Astrocyte (in vitro differentiated cells and primary cell): ENCODE results near the gene NCOA7. TPM values are rescaled to one million over a fixed set of nuclear protein-coding genes. Genes with fewer than 3 reads are reported as not detected.
"Not testable (repeated sequence)": the region's sequence is repeated elsewhere in the genome, so short reads cannot be mapped to it uniquely, and the experiment has no call there.

Experiments
- DNase-seq: peaks from one replicate; pipeline ENCODE4 v3.0.0-alpha.2; 2010; ENCODE audit warnings: low read depth
- FAIRE-seq: peaks from 2 replicates; lab custom pipeline; 2011; peaks lifted over from hg19 to GRCh38; lab: Jason Lieb, UNC
- H2AFZ ChIP-seq: 2 replicates; pipeline ENCODE4 v1.6.0; 2012; ENCODE audit warnings: low read depth, low read length, inconsistent platforms
- H3K27ac ChIP-seq: 2 replicates; pipeline ENCODE4 v1.5.1; 2011; ENCODE audit warnings: low read depth, low read length, inconsistent platforms
- H3K27me3 ChIP-seq: 2 replicates; pipeline ENCODE4 v1.6.0; 2011; ENCODE audit warnings: low read length, inconsistent platforms; ENCODE audit not compliant: insufficient read depth
- H3K36me3 ChIP-seq: 2 replicates; pipeline ENCODE4 v1.5.1; 2011; ENCODE audit warnings: low read length, inconsistent platforms; ENCODE audit not compliant: insufficient read depth
- H3K4me1 ChIP-seq: 2 replicates; pipeline ENCODE4 v1.5.1; 2011; ENCODE audit warnings: low read length, inconsistent platforms; ENCODE audit not compliant: insufficient read depth
- H3K4me2 ChIP-seq: 2 replicates; pipeline ENCODE4 v1.6.0; 2012; ENCODE audit warnings: low read length, inconsistent platforms
- H3K4me3 ChIP-seq: 2 replicates; pipeline ENCODE4 v1.5.1; 2011; ENCODE audit warnings: low read depth, mild to moderate bottlenecking, low read length, inconsistent platforms; ENCODE audit not compliant: insufficient read depth
- H3K79me2 ChIP-seq: 2 replicates; pipeline ENCODE4 v1.6.0; 2012; ENCODE audit warnings: mild to moderate bottlenecking, low read length, inconsistent platforms; ENCODE audit not compliant: insufficient read depth
- H3K9ac ChIP-seq: 2 replicates; pipeline ENCODE4 v1.6.0; 2012; ENCODE audit warnings: mild to moderate bottlenecking, low read length, inconsistent platforms
- H3K9me3 ChIP-seq: 2 replicates; pipeline ENCODE4 v1.5.1; 2012; ENCODE audit warnings: low read depth, mild to moderate bottlenecking, low read length, inconsistent platforms; ENCODE audit not compliant: insufficient read depth
- H4K20me1 ChIP-seq: 2 replicates; pipeline ENCODE4 v1.6.0; 2012; ENCODE audit warnings: low read length, inconsistent platforms; ENCODE audit not compliant: insufficient read depth
- H3K27ac Mint-ChIP-seq: one replicate; pipeline ENCODE4 v1.8.0; 2021; ENCODE audit warnings: mild to moderate bottlenecking, mixed read lengths; ENCODE audit not compliant: unreplicated experiment
- H3K27me3 Mint-ChIP-seq: one replicate; pipeline ENCODE4 v1.8.0; 2021; ENCODE audit warnings: low read depth, mixed read lengths; ENCODE audit not compliant: unreplicated experiment
- H3K36me3 Mint-ChIP-seq: one replicate; pipeline ENCODE4 v1.8.0; 2021; ENCODE audit warnings: low read depth, mixed read lengths; ENCODE audit not compliant: unreplicated experiment
- H3K4me1 Mint-ChIP-seq: one replicate; pipeline ENCODE4 v1.8.0; 2021; ENCODE audit warnings: low read depth, mixed read lengths; ENCODE audit not compliant: unreplicated experiment
- H3K4me3 Mint-ChIP-seq: one replicate; pipeline ENCODE4 v1.8.0; 2021; ENCODE audit warnings: mild to moderate bottlenecking, moderate library complexity, mixed read lengths; ENCODE audit not compliant: unreplicated experiment
- H3K9me3 Mint-ChIP-seq: one replicate; pipeline ENCODE4 v1.8.0; 2021; ENCODE audit warnings: mild to moderate bottlenecking, mixed read lengths; ENCODE audit not compliant: unreplicated experiment
- CTCF ChIP-seq: IDR thresholded peaks from 2 replicates; pipeline ENCODE4 v1.5.1; 2011; ENCODE audit warnings: low read depth, mild to moderate bottlenecking, inconsistent platforms, low read length, moderate library complexity; ENCODE audit not compliant: insufficient read depth
- EZH2 ChIP-seq: IDR thresholded peaks from 2 replicates; pipeline ENCODE4 v1.6.1; 2012; ENCODE audit warnings: mild to moderate bottlenecking, low read length, inconsistent platforms; ENCODE audit not compliant: insufficient read depth
- total RNA-seq: library from RNA; stranded (reverse); gene quantifications from 2 replicates; pipeline ENCODE4 v1.2.1, GENCODE V29; 2021

NCOA7 gene
- total RNA-seq, 1 donor from 2014 or later: 26.0 TPM

GRCh38 chr6:125804264-125804663 is 13.5 kb downstream of the NCOA7 start:
- H3K27me3 Mint-ChIP-seq: no peaks in the 10 kb centered on the region
- no peak for DNase-seq
- H3K9me3 ChIP-seq: no peaks in the 10 kb centered on the region
- H3K27ac ChIP-seq: no peak overlapping the region
- peaks cover 14% of the 10 kb centered on the region for H3K79me2 ChIP-seq
- H3K4me3 ChIP-seq: no peak overlapping the region
- H3K36me3 ChIP-seq: no peaks in the 10 kb centered on the region
- no peak overlapping the region for H3K9ac ChIP-seq
- peaks cover 3% of the 10 kb centered on the region for H3K36me3 Mint-ChIP-seq
- H4K20me1 ChIP-seq: peaks cover 3% of the 10 kb centered on the region
- H3K27ac Mint-ChIP-seq: no peak overlapping the region
- no peak overlapping the region for H3K4me3 Mint-ChIP-seq
- H3K27me3 ChIP-seq: no peaks in the 10 kb centered on the region
- peaks cover 26% of the 10 kb centered on the region for H3K4me1 Mint-ChIP-seq
- no peak overlapping the region for H3K4me2 ChIP-seq
- no peaks in the 10 kb centered on the region for H3K9me3 Mint-ChIP-seq
- H3K4me1 ChIP-seq: peaks cover 14% of the 10 kb centered on the region
- H2AFZ ChIP-seq: no peak overlapping the region
- TF ChIP-seq CTCF: no peak
- no peak for TF ChIP-seq EZH2
- FAIRE-seq: no peak

- H3K9me3 ChIP-seq, H3K9me3 Mint-ChIP-seq, H3K27me3 Mint-ChIP-seq, H3K36me3 Mint-ChIP-seq, H3K36me3 ChIP-seq, H2AFZ ChIP-seq, H3K4me2 ChIP-seq, H3K27me3 ChIP-seq, DNase-seq, FAIRE-seq, H3K9ac ChIP-seq, H4K20me1 ChIP-seq, H3K4me3 ChIP-seq, H3K4me3 Mint-ChIP-seq, H3K27ac Mint-ChIP-seq, H3K27ac ChIP-seq: not testable (repeated sequence)
- Histone ChIP-seq H3K79me2 (peaks cover 17% of the 10 kb centered on the region), H3K4me1 (peaks cover 14% of the 10 kb centered on the region)
- H3K4me1 Mint-ChIP-seq: peaks cover 22% of the 10 kb centered on the region
Observed at GRCh38 chr6:125804866-125805425, 14.2 kb downstream of the NCOA7 start.

GRCh38 chr6:125806813-125807212 is 16.1 kb downstream of the NCOA7 start:
- no peak overlapping the region for H3K4me3 Mint-ChIP-seq
- Histone ChIP-seq H3K4me3 (no peak overlapping the region), H3K9ac (no peak overlapping the region), H3K4me2 (no peak overlapping the region), H3K27ac (no peak overlapping the region), H2AFZ (no peak overlapping the region), H3K27me3 (no peaks in the 10 kb centered on the region), H3K4me1 (peaks cover 17% of the 10 kb centered on the region), H3K79me2 (peaks cover 20% of the 10 kb centered on the region), H3K9me3 (no peaks in the 10 kb centered on the region), H4K20me1 (peaks cover 3% of the 10 kb centered on the region), H3K36me3 (no peaks in the 10 kb centered on the region)
- H3K4me1 Mint-ChIP-seq: peaks cover 23% of the 10 kb centered on the region
- no peak for TF ChIP-seq EZH2
- no peak for TF ChIP-seq CTCF
- no peak for DNase-seq
- no peak overlapping the region for H3K27ac Mint-ChIP-seq
- no peak for FAIRE-seq
- peaks cover 3% of the 10 kb centered on the region for H3K36me3 Mint-ChIP-seq
- H3K9me3 Mint-ChIP-seq: no peaks in the 10 kb centered on the region
- H3K27me3 Mint-ChIP-seq: no peaks in the 10 kb centered on the region
